ENCODE measurements around the gene KANSL1. TPM values are rescaled to one million over a fixed set of nuclear protein-coding genes. Genes with fewer than 3 reads are reported as not detected.
"Not testable (repeated sequence)": the region's sequence is repeated elsewhere in the genome, so short reads cannot be mapped to it uniquely, and the experiment has no call there.

The KANSL1 gene
- total and polyA plus RNA-seq, 2 experiments from 2014 or later: 49.0 to 206 TPM

DNA sequence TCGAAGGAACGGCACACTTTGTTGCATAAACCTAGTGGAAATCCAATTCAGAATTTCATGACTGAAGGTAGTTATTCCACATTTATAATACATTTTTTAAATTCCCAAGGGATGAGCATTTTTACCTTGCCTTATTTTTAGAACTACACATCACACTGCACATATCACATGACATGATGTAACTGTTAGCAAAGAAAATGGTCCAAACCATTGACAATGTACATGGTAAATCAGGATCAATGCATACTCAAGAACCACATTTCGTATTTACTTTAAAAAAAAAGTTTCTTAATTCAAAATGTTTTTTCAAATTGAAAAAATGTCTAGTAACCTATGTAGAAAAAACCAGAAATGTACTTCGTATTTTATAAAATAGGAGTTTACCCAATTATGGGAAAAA, 2.5 kb downstream of the KANSL1 start:
- TF ChIP-seq POLR2AphosphoS5 (IDR thresholded peaks at IDR 0.05; ENCODE audit: low read depth): no peak
- peaks cover 52% of the 10 kb centered on the region for H4K20me1 ChIP-seq (replicated peaks; ENCODE audit: insufficient read depth)
- H3K27ac ChIP-seq (ENCODE audit: low read depth): no peak overlapping the region
- H3K79me2 ChIP-seq (replicated peaks; ENCODE audit: insufficient read depth): peaks cover 85% of the 10 kb centered on the region
- H3K4me3 ChIP-seq: peak overlapping the region; percentile 54
- H3K4me1 ChIP-seq (ENCODE audit: insufficient read depth): peaks cover 59% of the 10 kb centered on the region
- no peaks in the 10 kb centered on the region for H3K36me3 ChIP-seq (ENCODE audit: insufficient read depth)
- peaks cover 55% of the 10 kb centered on the region for H3K4me1 Mint-ChIP-seq
- H2AFZ ChIP-seq: no peak overlapping the region
- peak overlapping the region; percentile 75 for H3K4me2 ChIP-seq
- H3K27ac Mint-ChIP-seq: peak overlapping the region; percentile 25
- H3K4me3 Mint-ChIP-seq: peak overlapping the region; percentile 96
- 0 out of 2 replicates have a peak, but pooled peaks cover 10% of the 10 kb centered on the region for H3F3A ChIP-seq (replicated peaks; ENCODE audit: low read depth)
- H3K36me3 Mint-ChIP-seq (ENCODE audit: low read depth): peaks cover 28% of the 10 kb centered on the region
- no peaks in the 10 kb centered on the region for H3K27me3 ChIP-seq (ENCODE audit: insufficient read depth)
- DNase-seq (ENCODE audit: low spot score) (no peak), ATAC-seq (no peak)
- H3K9me2 ChIP-seq (ENCODE audit: insufficient read depth): no peaks in the 10 kb centered on the region
- no peaks in the 10 kb centered on the region for H3K9me3 Mint-ChIP-seq
- peaks cover 16% of the 10 kb centered on the region for H3K27me3 Mint-ChIP-seq (ENCODE audit: insufficient read depth, low read depth, poor library complexity)

DNA sequence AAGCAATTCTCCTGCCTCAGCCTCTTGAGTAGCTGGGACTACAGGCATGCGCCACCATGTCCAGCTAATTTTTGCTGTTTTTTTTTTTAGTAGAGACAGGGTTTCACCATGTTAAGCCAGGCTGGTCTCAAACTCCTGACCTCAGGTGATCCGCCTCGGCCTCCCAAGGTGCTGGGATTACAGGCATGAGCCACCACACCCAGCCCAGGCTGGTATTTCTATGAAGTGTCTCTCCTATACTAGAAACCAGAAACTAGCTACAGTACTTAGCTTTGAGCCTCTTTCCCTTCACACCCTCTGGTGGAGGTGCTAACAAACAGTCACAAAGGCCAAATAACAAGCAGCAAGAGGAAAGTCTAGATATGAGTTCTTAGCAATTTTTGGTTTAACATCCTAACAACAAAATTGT, 6.4 kb downstream of the KANSL1 start:
- H3K27ac ChIP-seq (ENCODE audit: low read depth); H3K9me2 ChIP-seq (ENCODE audit: insufficient read depth); H3F3A ChIP-seq (replicated peaks; ENCODE audit: low read depth); H2AFZ ChIP-seq; H3K27me3 ChIP-seq (ENCODE audit: insufficient read depth); H3K27me3 Mint-ChIP-seq (ENCODE audit: insufficient read depth, low read depth, poor library complexity); H3K9me3 Mint-ChIP-seq; H3K36me3 ChIP-seq (ENCODE audit: insufficient read depth); H3K4me3 Mint-ChIP-seq: not testable (repeated sequence)
- H3K79me2 ChIP-seq (replicated peaks; ENCODE audit: insufficient read depth): peaks cover 100% of the 10 kb centered on the region
- DNase-seq (ENCODE audit: low spot score) (peak; percentile 87), ATAC-seq (peak; percentile 54)
- peak; percentile 58 to 68 for TF ChIP-seq CTCF (conservative IDR thresholded peaks at IDR 0.05; ENCODE audit: low read depth in 2 of 2)
- H3K4me2 ChIP-seq: peak overlapping the region; percentile 53
- Mint-ChIP-seq H3K36me3 (ENCODE audit: low read depth) (peaks cover 17% of the 10 kb centered on the region), H3K4me1 (peaks cover 85% of the 10 kb centered on the region), H3K27ac (peak overlapping the region; percentile 28; the same call in 1 of the 2 replicates)
- peaks cover 89% of the 10 kb centered on the region for H4K20me1 ChIP-seq (replicated peaks; ENCODE audit: insufficient read depth)
- peaks cover 89% of the 10 kb centered on the region for H3K4me1 ChIP-seq (ENCODE audit: insufficient read depth)
- H3K4me3 ChIP-seq: 0 out of 2 replicates have a peak overlapping the region, but pooled peaks have one; percentile 15

- DNase-seq (ENCODE audit: low spot score) (no peak), ATAC-seq (no peak)
- H3K79me2 ChIP-seq (replicated peaks; ENCODE audit: insufficient read depth): peaks cover 100% of the 10 kb centered on the region
- Mint-ChIP-seq H3K27ac (peak overlapping the region; percentile 0; the same call in 1 of the 2 replicates), H3K9me3 (no peaks in the 10 kb centered on the region), H3K27me3 (ENCODE audit: insufficient read depth, low read depth, poor library complexity) (peaks cover 13% of the 10 kb centered on the region), H3K4me1 (peaks cover 90% of the 10 kb centered on the region), H3K36me3 (ENCODE audit: low read depth) (peaks cover 4% of the 10 kb centered on the region; the same call in 1 of the 3 replicates), H3K4me3 (no peak overlapping the region; the same call in 2 of the 3 replicates)
- H3K4me2 ChIP-seq: peak overlapping the region; percentile 21; the same call in 1 of the 2 replicates
- H3K36me3 ChIP-seq (ENCODE audit: insufficient read depth): no peaks in the 10 kb centered on the region
- no peak overlapping the region for H2AFZ ChIP-seq
- H4K20me1 ChIP-seq (replicated peaks; ENCODE audit: insufficient read depth): peaks cover 90% of the 10 kb centered on the region
- no peaks in the 10 kb centered on the region for H3K9me2 ChIP-seq (ENCODE audit: insufficient read depth)
- H3K27me3 ChIP-seq (ENCODE audit: insufficient read depth): no peaks in the 10 kb centered on the region
- peak overlapping the region; percentile 36; the same call in 1 of the 2 replicates for H3K27ac ChIP-seq (ENCODE audit: low read depth)
- no peaks in the 10 kb centered on the region for H3F3A ChIP-seq (replicated peaks; ENCODE audit: low read depth)
- TF ChIP-seq EZH2phosphoT487 (IDR thresholded peaks at IDR 0.05; ENCODE audit: unreplicated experiment) (no peak), STAT1 (IDR thresholded peaks at IDR 0.05; ENCODE audit: unreplicated experiment) (no peak), ZNF462 (CRISPR knock-in tag; IDR thresholded peaks at IDR 0.05) (no peak), ZNF114 (CRISPR knock-in tag; IDR thresholded peaks at IDR 0.05) (no peak), POLR2AphosphoS5 (IDR thresholded peaks at IDR 0.05; ENCODE audit: low read depth) (no peak)
- TF ChIP-seq, protein P1, sequence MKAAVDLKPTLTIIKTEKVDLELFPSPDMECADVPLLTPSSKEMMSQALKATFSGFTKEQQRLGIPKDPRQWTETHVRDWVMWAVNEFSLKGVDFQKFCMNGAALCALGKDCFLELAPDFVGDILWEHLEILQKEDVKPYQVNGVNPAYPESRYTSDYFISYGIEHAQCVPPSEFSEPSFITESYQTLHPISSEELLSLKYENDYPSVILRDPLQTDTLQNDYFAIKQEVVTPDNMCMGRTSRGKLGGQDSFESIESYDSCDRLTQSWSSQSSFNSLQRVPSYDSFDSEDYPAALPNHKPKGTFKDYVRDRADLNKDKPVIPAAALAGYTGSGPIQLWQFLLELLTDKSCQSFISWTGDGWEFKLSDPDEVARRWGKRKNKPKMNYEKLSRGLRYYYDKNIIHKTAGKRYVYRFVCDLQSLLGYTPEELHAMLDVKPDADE (IDR thresholded peaks at IDR 0.05): no peak
- no peak overlapping the region for H3K4me3 ChIP-seq
- peaks cover 95% of the 10 kb centered on the region for H3K4me1 ChIP-seq (ENCODE audit: insufficient read depth)
These were observed 8.5 kb downstream of the KANSL1 start for GRCh38 chr17:46184696-46185095.
